Keratinocyte (primary cell): ENCODE measurements around the gene GRK4. TPM values are rescaled to one million over a fixed set of nuclear protein-coding genes. Genes with fewer than 3 reads are reported as not detected.

Experiments
- DNase-seq: peaks from one replicate; pipeline ENCODE4 v3.0.0-alpha.2; 2011; ENCODE audit warnings: low read depth, missing footprints, low spot score
- FAIRE-seq: peaks from 2 replicates; lab custom pipeline; 2011; peaks lifted over from hg19 to GRCh38; lab: Jason Lieb, UNC
- H2AFZ ChIP-seq: 2 replicates; pipeline ENCODE4 v1.6.0; 2012; ENCODE audit warnings: low read length, control low read depth, inconsistent platforms; ENCODE audit not compliant: control insufficient read depth
- H3K27ac ChIP-seq: 2 replicates; pipeline ENCODE4 v1.5.1; 2011; ENCODE audit warnings: low read length; ENCODE audit not compliant: control insufficient read depth, insufficient read depth
- H3K27me3 ChIP-seq: 3 replicates; pipeline ENCODE4 v1.6.0; 2011; ENCODE audit warnings: low read length; ENCODE audit not compliant: control insufficient read depth, insufficient read depth; ENCODE audit errors: extremely low read depth
- H3K36me3 ChIP-seq, 2 experiments: 2 replicates in 1 of 2; 3 replicates in 1 of 2; pipeline ENCODE4 v1.5.1; 2011; ENCODE audit warnings: low read length in 2 of 2, mild to moderate bottlenecking in 1 of 2; ENCODE audit not compliant: control insufficient read depth in 2 of 2, insufficient read depth in 2 of 2; ENCODE audit errors: extremely low read depth in 1 of 2
- H3K4me1 ChIP-seq: 3 replicates; pipeline ENCODE4 v1.5.1; 2011; ENCODE audit warnings: low read length; ENCODE audit not compliant: control insufficient read depth, insufficient read depth; ENCODE audit errors: extremely low read depth
- H3K4me2 ChIP-seq: 3 replicates; pipeline ENCODE4 v1.6.0; 2011; ENCODE audit warnings: low read depth, low read length; ENCODE audit not compliant: control insufficient read depth, insufficient read depth; ENCODE audit errors: extremely low read depth
- H3K4me3 ChIP-seq, 3 experiments: fragments of 200-600 bp in 1 of 3; sonication (generic) in 1 of 3; 2 replicates in 2 of 3; 3 replicates in 1 of 3; pipeline ENCODE4 v1.5.1; 2011 to 2016; ENCODE audit warnings: low read length in 3 of 3, mild to moderate bottlenecking in 3 of 3, control low read depth in 2 of 3, inconsistent platforms in 1 of 3, low read depth in 1 of 3, mixed read lengths in 1 of 3, mixed run types in 1 of 3, moderate library complexity in 1 of 3; ENCODE audit not compliant: control insufficient read depth in 2 of 3, insufficient read depth in 2 of 3; ENCODE audit errors: extremely low read depth in 1 of 3
- H3K79me2 ChIP-seq: 2 replicates; pipeline ENCODE4 v1.6.0; 2012; ENCODE audit warnings: low read length; ENCODE audit not compliant: control insufficient read depth, insufficient read depth
- H3K9ac ChIP-seq: 3 replicates; pipeline ENCODE4 v1.6.0; 2011; ENCODE audit warnings: low read length; ENCODE audit not compliant: control insufficient read depth, insufficient read depth; ENCODE audit errors: extremely low read depth
- H3K9me1 ChIP-seq: 3 replicates; pipeline ENCODE4 v1.6.0; 2011; ENCODE audit warnings: low read length; ENCODE audit not compliant: control insufficient read depth, insufficient read depth; ENCODE audit errors: extremely low read depth
- H3K9me3 ChIP-seq: 2 replicates; pipeline ENCODE4 v1.5.1; 2012; ENCODE audit warnings: low read depth, low read length; ENCODE audit not compliant: control insufficient read depth
- H4K20me1 ChIP-seq: 3 replicates; pipeline ENCODE4 v1.6.0; 2011; ENCODE audit warnings: low read length; ENCODE audit not compliant: control insufficient read depth, insufficient read depth; ENCODE audit errors: extremely low read depth
- EZH2 ChIP-seq: IDR thresholded peaks from one replicate; pipeline ENCODE4 v1.6.1; 2012; ENCODE audit warnings: inconsistent platforms, mild to moderate bottlenecking, low read length, moderate library complexity
- dilution Hi-C: fragments of 300-500 bp; cut with MboI; formaldehyde crosslinking; loops from one replicate; pipeline ENCODE4 v1.7.0; 2020; ENCODE audit warnings: low sequenced_read_pairs; ENCODE audit not compliant: extremely low pct_ligation_motif_present
- polyA plus RNA-seq, 5 experiments: library from polyadenylated mRNA; depleted of rRNA in 3 of 5; stranded (reverse) in 3 of 5; stranded (forward) in 1 of 5; unstranded in 1 of 5; fragments of >200 nt; gene quantifications; 1 replicate in 1 of 5; 2 replicates in 3 of 5; 3 replicates in 1 of 5; pipeline versions ENCODE4 v1.2.1 to v1.2.3, GENCODE V29; 2011 to 2012; ENCODE audit warnings: missing spikeins in 2 of 5, low read depth in 1 of 5, low replicate concordance in 1 of 5
- TF ChIP-seq, protein P1 (sequence below), 3 experiments: IDR thresholded peaks in 1 of 3; conservative IDR thresholded peaks in 1 of 3; optimal IDR thresholded peaks in 1 of 3; 2 replicates in 2 of 3; 3 replicates in 1 of 3; pipeline versions ENCODE3 to v1.5.1; 2011; ENCODE audit warnings: low read length in 3 of 3, mild to moderate bottlenecking in 3 of 3, moderate library complexity in 2 of 3, control low read depth in 1 of 3, inconsistent platforms in 1 of 3; ENCODE audit not compliant: insufficient read depth in 2 of 3; ENCODE audit errors: extremely low read depth in 1 of 3

GRK4 gene
- polyA plus RNA-seq, 1 donor (not counting 4 experiments of a cell fraction or from before 2014, with no cell fraction given) = 4.3 TPM

DNA sequence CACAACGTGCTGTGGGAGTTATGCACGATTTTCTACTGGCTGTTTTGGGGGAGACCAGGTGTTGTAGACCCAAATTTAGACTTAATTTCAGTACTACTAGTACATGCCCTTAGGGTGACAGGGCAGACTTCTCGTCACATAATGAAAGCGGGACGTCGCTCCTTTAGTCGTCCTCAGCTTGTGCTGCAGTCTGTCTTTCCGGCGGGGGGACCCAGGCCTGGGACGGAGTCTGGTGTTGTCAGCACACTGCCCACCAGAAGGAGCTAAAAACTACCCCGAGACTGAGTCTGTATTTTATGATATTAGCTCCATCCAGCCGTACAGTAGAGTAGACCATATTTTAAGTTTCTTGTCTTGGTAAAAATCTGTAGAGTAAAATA, 35.7 kb upstream of the GRK4 start:
- H3K4me3 ChIP-seq = no peak overlapping the region
- no peaks in the 10 kb centered on the region for H3K27me3 ChIP-seq
- DNase-seq = no peak
- H3K9ac ChIP-seq = no peak overlapping the region
- no peak for FAIRE-seq
- no peaks in the 10 kb centered on the region for H3K9me3 ChIP-seq
- no peak overlapping the region for H3K4me2 ChIP-seq
- no peak for TF ChIP-seq EZH2
- TF ChIP-seq, protein P1, sequence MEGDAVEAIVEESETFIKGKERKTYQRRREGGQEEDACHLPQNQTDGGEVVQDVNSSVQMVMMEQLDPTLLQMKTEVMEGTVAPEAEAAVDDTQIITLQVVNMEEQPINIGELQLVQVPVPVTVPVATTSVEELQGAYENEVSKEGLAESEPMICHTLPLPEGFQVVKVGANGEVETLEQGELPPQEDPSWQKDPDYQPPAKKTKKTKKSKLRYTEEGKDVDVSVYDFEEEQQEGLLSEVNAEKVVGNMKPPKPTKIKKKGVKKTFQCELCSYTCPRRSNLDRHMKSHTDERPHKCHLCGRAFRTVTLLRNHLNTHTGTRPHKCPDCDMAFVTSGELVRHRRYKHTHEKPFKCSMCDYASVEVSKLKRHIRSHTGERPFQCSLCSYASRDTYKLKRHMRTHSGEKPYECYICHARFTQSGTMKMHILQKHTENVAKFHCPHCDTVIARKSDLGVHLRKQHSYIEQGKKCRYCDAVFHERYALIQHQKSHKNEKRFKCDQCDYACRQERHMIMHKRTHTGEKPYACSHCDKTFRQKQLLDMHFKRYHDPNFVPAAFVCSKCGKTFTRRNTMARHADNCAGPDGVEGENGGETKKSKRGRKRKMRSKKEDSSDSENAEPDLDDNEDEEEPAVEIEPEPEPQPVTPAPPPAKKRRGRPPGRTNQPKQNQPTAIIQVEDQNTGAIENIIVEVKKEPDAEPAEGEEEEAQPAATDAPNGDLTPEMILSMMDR (optimal IDR thresholded peaks at IDR 0.05 in 1 of 3, IDR thresholded peaks at IDR 0.05 in 1 of 3, conservative IDR thresholded peaks at IDR 0.05 in 1 of 3; ENCODE audit: extremely low read depth in 1 of 3, insufficient read depth in 2 of 3, low read length in 3 of 3) = no peak
- dilution Hi-C loops = no loop called here
- H2AFZ ChIP-seq = no peak overlapping the region
- peaks cover 36 to 42% of the 10 kb centered on the region in 2 experiments for H3K36me3 ChIP-seq
- H4K20me1 ChIP-seq = peaks cover 3% of the 10 kb centered on the region
- no peak overlapping the region for H3K27ac ChIP-seq
- peaks cover 11% of the 10 kb centered on the region for H3K4me1 ChIP-seq
- peaks cover 16% of the 10 kb centered on the region for H3K79me2 ChIP-seq
- no peaks in the 10 kb centered on the region for H3K9me1 ChIP-seq

DNA sequence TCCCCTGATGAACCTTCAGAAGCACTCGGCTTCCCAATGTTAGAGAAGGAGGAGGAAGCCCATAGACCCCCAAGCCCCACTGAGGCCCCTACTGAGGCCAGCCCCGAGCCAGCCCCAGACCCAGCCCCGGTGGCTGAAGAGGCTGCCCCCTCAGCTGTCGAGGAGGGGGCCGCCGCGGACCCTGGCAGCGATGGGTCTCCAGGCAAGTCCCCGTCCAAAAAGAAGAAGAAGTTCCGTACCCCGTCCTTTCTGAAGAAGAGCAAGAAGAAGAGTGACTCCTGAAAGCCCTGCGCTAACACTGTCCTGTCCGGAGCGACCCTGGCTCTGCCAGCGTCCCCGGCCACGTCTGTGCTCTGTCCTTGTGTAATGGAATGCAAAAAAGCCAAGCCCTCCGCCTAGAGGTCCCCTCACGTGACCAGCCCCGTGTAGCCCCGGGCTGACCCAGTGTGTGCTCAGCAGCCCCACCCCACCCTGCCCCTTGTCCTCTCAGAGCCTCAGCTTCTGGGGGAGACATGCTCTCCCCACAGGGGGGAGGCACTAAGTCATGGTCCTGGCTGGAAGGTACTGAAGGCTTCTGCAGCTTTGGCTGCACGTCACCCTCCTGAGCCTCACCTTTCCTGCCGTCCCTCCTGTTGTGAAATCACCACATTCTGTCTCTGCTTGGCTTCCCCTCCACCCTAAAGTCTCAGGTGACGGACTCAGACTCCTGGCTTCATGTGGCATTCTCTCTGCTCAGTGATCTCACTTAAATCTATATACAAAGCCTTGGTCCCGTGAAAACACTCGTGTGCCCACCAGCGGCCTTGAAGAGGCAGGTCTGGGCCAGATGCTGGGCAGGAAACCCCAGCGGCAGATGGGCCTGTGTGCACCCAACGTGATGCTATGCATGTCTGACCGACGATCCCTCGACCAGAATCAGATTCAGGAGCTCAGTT, 34.9 kb upstream of the GRK4 start:
- no peak for DNase-seq
- Histone ChIP-seq H3K79me2 (peaks cover 24% of the 10 kb centered on the region), H3K36me3 (peaks cover 36 to 48% of the 10 kb centered on the region in 2 experiments), H3K9me1 (no peaks in the 10 kb centered on the region), H3K4me1 (peaks cover 9% of the 10 kb centered on the region), H3K4me3 (no peak overlapping the region), H3K9me3 (no peaks in the 10 kb centered on the region), H4K20me1 (peaks cover 3% of the 10 kb centered on the region), H3K27ac (no peak overlapping the region), H3K9ac (no peak overlapping the region), H2AFZ (no peak overlapping the region), H3K27me3 (no peaks in the 10 kb centered on the region), H3K4me2 (no peak overlapping the region)
- no peak for FAIRE-seq
- TF ChIP-seq EZH2 = no peak
- TF ChIP-seq, protein P1 (optimal IDR thresholded peaks at IDR 0.05 in 1 of 3, IDR thresholded peaks at IDR 0.05 in 1 of 3, conservative IDR thresholded peaks at IDR 0.05 in 1 of 3; ENCODE audit: extremely low read depth in 1 of 3, insufficient read depth in 2 of 3, low read length in 3 of 3) = no peak
- dilution Hi-C loops = no loop called here
